ENCODE measurements around the gene WIPF2.

The WIPF2 gene

GRCh38 chr17:40178660-40179059, 40.4 kb upstream of the WIPF2 start:
- Histone ChIP-seq H3K56ac (ENCODE audit: low read length) (peak overlapping the region; percentile 22), H3K9ac (ENCODE audit: low read length) (peak overlapping the region; percentile 29), H2BK15ac (replicated peaks; ENCODE audit: low read depth) (no peak overlapping the region), H3K4ac (ENCODE audit: low read depth, low read length) (no peak overlapping the region), H3K27ac (ENCODE audit: low read depth, low read length) (no peak overlapping the region), H2AK5ac (ENCODE audit: low read length) (no peak overlapping the region), H4K5ac (ENCODE audit: low read length) (no peak overlapping the region), H3K27me3 (ENCODE audit: insufficient read depth, low read length, poor library complexity) (no peaks in the 10 kb centered on the region), H3K4me2 (ENCODE audit: low read length) (no peak overlapping the region), H2BK5ac (ENCODE audit: low read length) (no peak overlapping the region), H4K8ac (ENCODE audit: low read depth, low read length) (no peak overlapping the region), H3K4me3 (ENCODE audit: low read length) (no peak overlapping the region), H2BK120ac (ENCODE audit: low read depth, low read length) (no peak overlapping the region), H3K4me1 (ENCODE audit: control insufficient read depth, low read depth, low read length) (no peaks in the 10 kb centered on the region), H3K36me3 (ENCODE audit: control insufficient read depth, insufficient read depth, low read length) (no peaks in the 10 kb centered on the region), H3K79me2 (ENCODE audit: control insufficient read depth, insufficient read depth, low read length) (no peaks in the 10 kb centered on the region), H3K23ac (ENCODE audit: low read length) (no peak overlapping the region), H3K79me1 (ENCODE audit: low read length) (no peaks in the 10 kb centered on the region), H3K18ac (ENCODE audit: low read length) (no peak overlapping the region)
- DNase-seq = no peak
- WGBS (ENCODE audit: extremely low coverage, insufficient coverage, low lambda C conversion rate) = no CpG with 5 or more reads among the region's 7 CpGs

GRCh38 chr17:40179923-40180659, 39.0 kb upstream of the WIPF2 start:
- H3K4ac ChIP-seq (ENCODE audit: low read depth, low read length) = no peak overlapping the region
- H2BK15ac ChIP-seq (replicated peaks; ENCODE audit: low read depth) = no peak overlapping the region
- no peak overlapping the region for H3K23ac ChIP-seq (ENCODE audit: low read length)
- no peaks in the 10 kb centered on the region for H3K27me3 ChIP-seq (ENCODE audit: insufficient read depth, low read length, poor library complexity)
- H4K8ac ChIP-seq (ENCODE audit: low read depth, low read length) = no peak overlapping the region
- H3K36me3 ChIP-seq (ENCODE audit: control insufficient read depth, insufficient read depth, low read length) = no peaks in the 10 kb centered on the region
- no peak overlapping the region for H4K5ac ChIP-seq (ENCODE audit: low read length)
- DNase-seq = peak; percentile 67
- no peak overlapping the region for H3K27ac ChIP-seq (ENCODE audit: low read depth, low read length)
- no peak overlapping the region for H3K9ac ChIP-seq (ENCODE audit: low read length)
- H3K79me2 ChIP-seq (ENCODE audit: control insufficient read depth, insufficient read depth, low read length) = no peaks in the 10 kb centered on the region
- no peak overlapping the region for H2BK120ac ChIP-seq (ENCODE audit: low read depth, low read length)
- H3K4me3 ChIP-seq (ENCODE audit: low read length) = no peak overlapping the region
- no CpG with 5 or more reads among the region's 6 CpGs for WGBS (ENCODE audit: extremely low coverage, insufficient coverage, low lambda C conversion rate)
- H3K4me2 ChIP-seq (ENCODE audit: low read length) = no peak overlapping the region
- H3K4me1 ChIP-seq (ENCODE audit: control insufficient read depth, low read depth, low read length) = no peaks in the 10 kb centered on the region
- no peak overlapping the region for H3K56ac ChIP-seq (ENCODE audit: low read length)
- no peak overlapping the region for H2AK5ac ChIP-seq (ENCODE audit: low read length)
- no peak overlapping the region for H3K18ac ChIP-seq (ENCODE audit: low read length)
- H3K79me1 ChIP-seq (ENCODE audit: low read length) = no peaks in the 10 kb centered on the region
- no peak overlapping the region for H2BK5ac ChIP-seq (ENCODE audit: low read length)

- Histone ChIP-seq H3K9ac (ENCODE audit: low read length) (no peak overlapping the region), H2BK15ac (replicated peaks; ENCODE audit: low read depth) (no peak overlapping the region), H3K79me2 (ENCODE audit: control insufficient read depth, insufficient read depth, low read length) (no peaks in the 10 kb centered on the region), H3K27me3 (ENCODE audit: insufficient read depth, low read length, poor library complexity) (no peaks in the 10 kb centered on the region), H3K36me3 (ENCODE audit: control insufficient read depth, insufficient read depth, low read length) (no peaks in the 10 kb centered on the region), H3K4me1 (ENCODE audit: control insufficient read depth, low read depth, low read length) (no peaks in the 10 kb centered on the region), H4K8ac (ENCODE audit: low read depth, low read length) (no peak overlapping the region), H3K4ac (ENCODE audit: low read depth, low read length) (no peak overlapping the region), H3K18ac (ENCODE audit: low read length) (no peak overlapping the region), H4K5ac (ENCODE audit: low read length) (no peak overlapping the region), H2AK5ac (ENCODE audit: low read length) (no peak overlapping the region), H2BK5ac (ENCODE audit: low read length) (no peak overlapping the region), H3K23ac (ENCODE audit: low read length) (no peak overlapping the region), H2BK120ac (ENCODE audit: low read depth, low read length) (no peak overlapping the region), H3K79me1 (ENCODE audit: low read length) (no peaks in the 10 kb centered on the region), H3K4me2 (ENCODE audit: low read length) (no peak overlapping the region), H3K4me3 (ENCODE audit: low read length) (no peak overlapping the region), H3K56ac (ENCODE audit: low read length) (no peak overlapping the region), H3K27ac (ENCODE audit: low read depth, low read length) (no peak overlapping the region)
- no peak for DNase-seq
- WGBS (ENCODE audit: extremely low coverage, insufficient coverage, low lambda C conversion rate) = no CpG with 5 or more reads among the region's 5 CpGs
These were observed 38.4 kb upstream of the WIPF2 start for GRCh38 chr17:40180694-40181093.

GRCh38 chr17:40181205-40181604, 37.9 kb upstream of the WIPF2 start:
- no peak overlapping the region for H4K8ac ChIP-seq (ENCODE audit: low read depth, low read length)
- H2AK5ac ChIP-seq (ENCODE audit: low read length) = no peak overlapping the region
- no peaks in the 10 kb centered on the region for H3K4me1 ChIP-seq (ENCODE audit: control insufficient read depth, low read depth, low read length)
- no peak overlapping the region for H3K27ac ChIP-seq (ENCODE audit: low read depth, low read length)
- no peak overlapping the region for H4K5ac ChIP-seq (ENCODE audit: low read length)
- H2BK5ac ChIP-seq (ENCODE audit: low read length) = no peak overlapping the region
- no peak overlapping the region for H3K18ac ChIP-seq (ENCODE audit: low read length)
- no peak overlapping the region for H3K4ac ChIP-seq (ENCODE audit: low read depth, low read length)
- H3K79me1 ChIP-seq (ENCODE audit: low read length) = no peaks in the 10 kb centered on the region
- no peak overlapping the region for H3K23ac ChIP-seq (ENCODE audit: low read length)
- DNase-seq = no peak
- no peak overlapping the region for H2BK15ac ChIP-seq (replicated peaks; ENCODE audit: low read depth)
- H3K4me3 ChIP-seq (ENCODE audit: low read length) = no peak overlapping the region
- no peak overlapping the region for H2BK120ac ChIP-seq (ENCODE audit: low read depth, low read length)
- H3K9ac ChIP-seq (ENCODE audit: low read length) = no peak overlapping the region
- H3K27me3 ChIP-seq (ENCODE audit: insufficient read depth, low read length, poor library complexity) = no peaks in the 10 kb centered on the region
- no peak overlapping the region for H3K56ac ChIP-seq (ENCODE audit: low read length)
- no CpG with 5 or more reads among the region's 8 CpGs for WGBS (ENCODE audit: extremely low coverage, insufficient coverage, low lambda C conversion rate)
- H3K36me3 ChIP-seq (ENCODE audit: control insufficient read depth, insufficient read depth, low read length) = no peaks in the 10 kb centered on the region
- H3K79me2 ChIP-seq (ENCODE audit: control insufficient read depth, insufficient read depth, low read length) = no peaks in the 10 kb centered on the region
- H3K4me2 ChIP-seq (ENCODE audit: low read length) = no peak overlapping the region

- no peaks in the 10 kb centered on the region for H3K79me2 ChIP-seq (ENCODE audit: control insufficient read depth, insufficient read depth, low read length)
- H3K4me2 ChIP-seq (ENCODE audit: low read length) = no peak overlapping the region
These were observed 36.5 kb upstream of the WIPF2 start for GRCh38 chr17:40182606-40183005.

GRCh38 chr17:40187238-40187637, 31.9 kb upstream of the WIPF2 start:
- H3K4me1 ChIP-seq (ENCODE audit: control insufficient read depth, low read depth, low read length) = no peaks in the 10 kb centered on the region
- WGBS (ENCODE audit: extremely low coverage, insufficient coverage, low lambda C conversion rate) = no CpG with 5 or more reads among the region's 3 CpGs

More at GRCh38 chr17:40182606-40183005, 36.5 kb upstream of the WIPF2 start:
- no peak overlapping the region for H4K8ac ChIP-seq (ENCODE audit: low read depth, low read length)
- DNase-seq = no peak
- no peak overlapping the region for H3K56ac ChIP-seq (ENCODE audit: low read length)
- no peaks in the 10 kb centered on the region for H3K27me3 ChIP-seq (ENCODE audit: insufficient read depth, low read length, poor library complexity)
- H3K18ac ChIP-seq (ENCODE audit: low read length) = no peak overlapping the region
- H3K4ac ChIP-seq (ENCODE audit: low read depth, low read length) = no peak overlapping the region
- no peak overlapping the region for H2AK5ac ChIP-seq (ENCODE audit: low read length)
- no peak overlapping the region for H2BK120ac ChIP-seq (ENCODE audit: low read depth, low read length)
- H3K23ac ChIP-seq (ENCODE audit: low read length) = no peak overlapping the region
- no peaks in the 10 kb centered on the region for H3K79me1 ChIP-seq (ENCODE audit: low read length)
- H3K36me3 ChIP-seq (ENCODE audit: control insufficient read depth, insufficient read depth, low read length) = no peaks in the 10 kb centered on the region
- WGBS (ENCODE audit: extremely low coverage, insufficient coverage, low lambda C conversion rate) = no CpG with 5 or more reads among the region's 6 CpGs
- no peaks in the 10 kb centered on the region for H3K4me1 ChIP-seq (ENCODE audit: control insufficient read depth, low read depth, low read length)
- H2BK15ac ChIP-seq (replicated peaks; ENCODE audit: low read depth) = no peak overlapping the region
- H3K27ac ChIP-seq (ENCODE audit: low read depth, low read length) = no peak overlapping the region
- H2BK5ac ChIP-seq (ENCODE audit: low read length) = no peak overlapping the region
- no peak overlapping the region for H4K5ac ChIP-seq (ENCODE audit: low read length)
- no peak overlapping the region for H3K4me3 ChIP-seq (ENCODE audit: low read length)
- no peak overlapping the region for H3K9ac ChIP-seq (ENCODE audit: low read length)

More at GRCh38 chr17:40187238-40187637, 31.9 kb upstream of the WIPF2 start:
- Histone ChIP-seq H3K4me3 (ENCODE audit: low read length) (no peak overlapping the region), H2AK5ac (ENCODE audit: low read length) (no peak overlapping the region), H3K79me2 (ENCODE audit: control insufficient read depth, insufficient read depth, low read length) (no peaks in the 10 kb centered on the region), H3K4me2 (ENCODE audit: low read length) (no peak overlapping the region), H3K27me3 (ENCODE audit: insufficient read depth, low read length, poor library complexity) (no peaks in the 10 kb centered on the region), H2BK15ac (replicated peaks; ENCODE audit: low read depth) (no peak overlapping the region), H3K18ac (ENCODE audit: low read length) (no peak overlapping the region), H3K23ac (ENCODE audit: low read length) (no peak overlapping the region), H2BK5ac (ENCODE audit: low read length) (no peak overlapping the region), H3K56ac (ENCODE audit: low read length) (no peak overlapping the region), H3K4ac (ENCODE audit: low read depth, low read length) (no peak overlapping the region), H3K36me3 (ENCODE audit: control insufficient read depth, insufficient read depth, low read length) (no peaks in the 10 kb centered on the region), H2BK120ac (ENCODE audit: low read depth, low read length) (no peak overlapping the region), H4K5ac (ENCODE audit: low read length) (no peak overlapping the region), H3K27ac (ENCODE audit: low read depth, low read length) (no peak overlapping the region), H4K8ac (ENCODE audit: low read depth, low read length) (no peak overlapping the region), H3K79me1 (ENCODE audit: low read length) (no peaks in the 10 kb centered on the region), H3K9ac (ENCODE audit: low read length) (no peak overlapping the region)
- no peak for DNase-seq

Measured in mesendoderm (in vitro differentiated cells).